Urinary bladder (tissue), 4 donors: Measurements from ENCODE around the gene CTNNBL1. TPM values are rescaled to one million over a fixed set of nuclear protein-coding genes. Genes with fewer than 3 reads are reported as not detected.
A peak's percentile ranks its signal among the peaks of the same experiment; 100 is the strongest.
"Not testable (repeated sequence)": the region's sequence is repeated elsewhere in the genome, so short reads cannot be mapped to it uniquely, and the experiment has no call there.

Source experiments
- DNase-seq: peaks from one replicate; pipeline ENCODE4 v3.0.0-alpha.2; 2015; ENCODE audit errors: extremely low spot score
- H3K27ac ChIP-seq: one replicate; pipeline ENCODE4 v1.5.1; 2013; ENCODE audit warnings: low read depth, mild to moderate bottlenecking, moderate library complexity
- H3K36me3 ChIP-seq: one replicate; pipeline ENCODE4 v1.6.1; 2013; ENCODE audit warnings: mild to moderate bottlenecking, moderate library complexity; ENCODE audit not compliant: insufficient read depth
- H3K4me1 ChIP-seq: one replicate; pipeline ENCODE4 v1.6.1; 2013; ENCODE audit warnings: mild to moderate bottlenecking, moderate library complexity; ENCODE audit not compliant: insufficient read depth
- H3K4me3 ChIP-seq: one replicate; pipeline ENCODE4 v1.5.1; 2013; ENCODE audit warnings: low read depth, low read length
- WGBS: extraction: QIAGEN DNeasy Blood & Tissue Kit; methylation state at CpG from one replicate; pipeline ENCODE4 v1.1.7; 2013; 5-methylcytosine and 5-hydroxymethylcytosine counted together
- polyA plus RNA-seq: library from polyadenylated mRNA; stranded (reverse); fragments of 200-250 nt; gene quantifications from one replicate; pipeline ENCODE4 v1.2.3, GENCODE V29; 2013
- total RNA-seq: library from RNA; depleted of rRNA; stranded (reverse); fragments of >200 nt; gene quantifications from one replicate; pipeline ENCODE4 v1.2.3, GENCODE V29; 2014
- donor health status: healthy with polysubstance abuse.
- donor health status: healthy.

The CTNNBL1 gene
- total and polyA plus RNA-seq, 2 donors = 22.2 to 39.3 TPM

- 68% methylated on average over 4 of the region's 4 CpGs for WGBS
- DNase-seq = no peak
- H3K27ac ChIP-seq = no peak overlapping the region
These were observed 5.7 kb upstream of the CTNNBL1 start for GRCh38 chr20:37688093-37688492.

GRCh38 chr20:37690626-37691369, 3.0 kb upstream of the CTNNBL1 start:
- DNase-seq = no peak
- no peaks in the 10 kb centered on the region for H3K4me1 ChIP-seq
- no peak overlapping the region for H3K4me3 ChIP-seq
- 63% methylated on average over 5 of the region's 5 CpGs for WGBS
- H3K27ac ChIP-seq = no peak overlapping the region
- no peaks in the 10 kb centered on the region for H3K36me3 ChIP-seq

More at GRCh38 chr20:37688093-37688492, 5.7 kb upstream of the CTNNBL1 start:
- Histone ChIP-seq H3K36me3 (no peaks in the 10 kb centered on the region), H3K4me3 (no peak overlapping the region), H3K4me1 (no peaks in the 10 kb centered on the region)

GRCh38 chr20:37692459-37693166, 1.2 kb upstream of the CTNNBL1 start:
- Histone ChIP-seq H3K27ac (no peak overlapping the region), H3K4me3 (no peak overlapping the region), H3K4me1 (no peaks in the 10 kb centered on the region), H3K36me3 (no peaks in the 10 kb centered on the region)
- no peak for DNase-seq
- WGBS = 90% methylated on average over 8 of the region's 8 CpGs

GRCh38 chr20:37693242-37693634, 592 bp upstream of the CTNNBL1 start:
- H3K4me1 ChIP-seq = no peaks in the 10 kb centered on the region
- WGBS = 55% methylated on average over 2 of the region's 2 CpGs
- H3K4me3 ChIP-seq = peak overlapping the region; percentile 86
- no peak for DNase-seq
- H3K27ac ChIP-seq = no peak overlapping the region
- H3K36me3 ChIP-seq = no peaks in the 10 kb centered on the region

GRCh38 chr20:37695684-37696342, 2.0 kb downstream of the CTNNBL1 start:
- Histone ChIP-seq H3K4me1 (no peaks in the 10 kb centered on the region), H3K4me3 (no peak overlapping the region)
- 83% methylated on average over 3 of the region's 3 CpGs for WGBS

GRCh38 chr20:37697314-37697713, 3.5 kb downstream of the CTNNBL1 start:
- WGBS = 93% methylated on average over 4 of the region's 4 CpGs
- H3K4me1 ChIP-seq = no peaks in the 10 kb centered on the region

More at GRCh38 chr20:37695684-37696342, 2.0 kb downstream of the CTNNBL1 start:
- Histone ChIP-seq H3K27ac (no peak overlapping the region), H3K36me3 (no peaks in the 10 kb centered on the region)
- no peak for DNase-seq

GRCh38 chr20:37699202-37699601, 5.4 kb downstream of the CTNNBL1 start:
- Histone ChIP-seq H3K4me3 (no peak overlapping the region), H3K4me1 (no peaks in the 10 kb centered on the region), H3K36me3 (no peaks in the 10 kb centered on the region), H3K27ac (no peak overlapping the region)
- DNase-seq = no peak
- WGBS = 67% methylated on average over 2 of the region's 2 CpGs

More at GRCh38 chr20:37697314-37697713, 3.5 kb downstream of the CTNNBL1 start:
- DNase-seq = no peak
- H3K36me3 ChIP-seq = no peaks in the 10 kb centered on the region
- no peak overlapping the region for H3K27ac ChIP-seq
- no peak overlapping the region for H3K4me3 ChIP-seq

GRCh38 chr20:37700301-37700700, 6.5 kb downstream of the CTNNBL1 start:
- Histone ChIP-seq H3K4me3 (no peak overlapping the region), H3K36me3 (no peaks in the 10 kb centered on the region), H3K4me1 (no peaks in the 10 kb centered on the region), H3K27ac (no peak overlapping the region)
- WGBS = 95% methylated on average over 4 of the region's 4 CpGs
- DNase-seq = no peak

GRCh38 chr20:37701676-37702075, 7.8 kb downstream of the CTNNBL1 start:
- 81% methylated on average over 17 of the region's 17 CpGs for WGBS
- not testable (repeated sequence) for H3K4me1 ChIP-seq, H3K4me3 ChIP-seq, DNase-seq, H3K27ac ChIP-seq, H3K36me3 ChIP-seq

GRCh38 chr20:37702403-37703034, 8.7 kb downstream of the CTNNBL1 start:
- no peaks in the 10 kb centered on the region for H3K4me1 ChIP-seq
- H3K4me3 ChIP-seq = no peak overlapping the region
- DNase-seq = no peak
- H3K36me3 ChIP-seq = no peaks in the 10 kb centered on the region
- WGBS = 83% methylated on average over 1 of the region's 1 CpG
- H3K27ac ChIP-seq = no peak overlapping the region

GRCh38 chr20:37703035-37703845, 9.4 kb downstream of the CTNNBL1 start:
- 82% methylated on average over 6 of the region's 6 CpGs for WGBS
- no peak for DNase-seq
- Histone ChIP-seq H3K4me3 (no peak overlapping the region), H3K27ac (no peak overlapping the region), H3K36me3 (no peaks in the 10 kb centered on the region), H3K4me1 (no peaks in the 10 kb centered on the region)

GRCh38 chr20:37704955-37705354, 11.1 kb downstream of the CTNNBL1 start:
- 98% methylated on average over 1 of the region's 1 CpG for WGBS
- H3K4me1 ChIP-seq = no peaks in the 10 kb centered on the region
- no peaks in the 10 kb centered on the region for H3K36me3 ChIP-seq
- no peak overlapping the region for H3K27ac ChIP-seq
- no peak for DNase-seq
- no peak overlapping the region for H3K4me3 ChIP-seq

GRCh38 chr20:37706298-37706697, 12.5 kb downstream of the CTNNBL1 start:
- Histone ChIP-seq H3K36me3 (no peaks in the 10 kb centered on the region), H3K4me3 (no peak overlapping the region), H3K4me1 (no peaks in the 10 kb centered on the region), H3K27ac (no peak overlapping the region)
- DNase-seq = no peak
- WGBS = 94% methylated on average over 3 of the region's 3 CpGs
